Liver (tissue), 9 donors: ENCODE measurements around the gene PHLDB2. TPM values are rescaled to one million over a fixed set of nuclear protein-coding genes. Genes with fewer than 3 reads are reported as not detected.

Source experiments
- DNase-seq: peaks from one replicate; pipeline ENCODE4 v3.0.0-alpha.2; 2017; ENCODE audit warnings: low spot score
- H3K27ac ChIP-seq, 2 donors: one replicate each; pipeline ENCODE4 v1.7.0; 2013; ENCODE audit warnings: inconsistent platforms in 2 of 2, low read length in 2 of 2, control low read depth in 1 of 2, low read depth in 1 of 2, mild to moderate bottlenecking in 1 of 2
- H3K27me3 ChIP-seq, 4 donors: one replicate each; pipeline versions ENCODE4 v1.6.1 to v1.7.0; 2013; ENCODE audit warnings: low read length in 3 of 4, inconsistent platforms in 1 of 4, mild to moderate bottlenecking in 1 of 4, moderate library complexity in 1 of 4; ENCODE audit not compliant: control insufficient read depth in 4 of 4, insufficient read depth in 4 of 4
- H3K36me3 ChIP-seq, 4 donors: one replicate each; pipeline versions ENCODE4 v1.6.1 to v1.7.0; 2013; ENCODE audit warnings: low read length in 3 of 4, mild to moderate bottlenecking in 3 of 4, low read depth in 1 of 4, moderate library complexity in 1 of 4; ENCODE audit not compliant: control insufficient read depth in 4 of 4, insufficient read depth in 3 of 4
- H3K4me1 ChIP-seq, 4 donors: one replicate each; pipeline versions ENCODE4 v1.6.1 to v1.7.0; 2013; ENCODE audit warnings: low read length in 3 of 4, mild to moderate bottlenecking in 3 of 4, moderate library complexity in 1 of 4; ENCODE audit not compliant: control insufficient read depth in 4 of 4, insufficient read depth in 4 of 4
- H3K4me3 ChIP-seq, 3 donors: one replicate each; pipeline versions ENCODE4 v1.6.1 to v1.7.0; 2013; ENCODE audit warnings: low read length in 3 of 3, control low read depth in 1 of 3, low read depth in 1 of 3, mild to moderate bottlenecking in 1 of 3
- H3K9ac ChIP-seq, 2 donors: one replicate each; pipeline ENCODE4 v1.7.0; 2013; ENCODE audit warnings: low read length in 2 of 2, mild to moderate bottlenecking in 2 of 2, moderate library complexity in 2 of 2, control low read depth in 1 of 2, low read depth in 1 of 2
- H3K9me3 ChIP-seq, 4 donors: one replicate each; pipeline versions ENCODE4 v1.6.1 to v1.7.0; 2013; ENCODE audit warnings: low read length in 3 of 4; ENCODE audit not compliant: control insufficient read depth in 4 of 4
- CTCF ChIP-seq: fragments of 150-350 bp; IDR thresholded peaks from 2 replicates; pipeline ENCODE4 v1.5.1; 2017; ENCODE audit warnings: improper control_type of control experiment, low read depth, low read length; ENCODE audit not compliant: missing input control
- EGR1 ChIP-seq, 2 donors: IDR thresholded peaks; 2 replicates each; pipeline ENCODE4 v1.6.1; 2016 to 2018; ENCODE audit warnings: antibody characterized with exemption in 2 of 2, low read depth in 2 of 2
- FOXA1 ChIP-seq: IDR thresholded peaks from 2 replicates; pipeline ENCODE4 v1.6.1; 2016; ENCODE audit warnings: antibody characterized with exemption
- FOXA2 ChIP-seq: IDR thresholded peaks from 2 replicates; pipeline ENCODE4 v1.6.1; 2016; ENCODE audit warnings: antibody characterized with exemption
- GABPA ChIP-seq, 2 donors: IDR thresholded peaks in 1 of 2; conservative IDR thresholded peaks in 1 of 2; 2 replicates each; pipeline ENCODE4 v1.6.1; 2016; ENCODE audit warnings: antibody characterized with exemption in 2 of 2, mild to moderate bottlenecking in 1 of 2, moderate library complexity in 1 of 2
- HNF4A ChIP-seq, 2 donors: conservative IDR thresholded peaks; 2 replicates each; pipeline ENCODE4 v1.6.1; 2016; ENCODE audit warnings: antibody characterized with exemption in 2 of 2, mild to moderate bottlenecking in 2 of 2
- HNF4G ChIP-seq: IDR thresholded peaks from 2 replicates; pipeline ENCODE4 v1.6.1; 2016; ENCODE audit warnings: antibody characterized with exemption
- JUND ChIP-seq, 2 donors: IDR thresholded peaks; 2 replicates each; pipeline ENCODE4 v1.6.1; 2016; ENCODE audit warnings: antibody characterized with exemption in 2 of 2
- NR2F2 ChIP-seq: IDR thresholded peaks from 2 replicates; pipeline ENCODE4 v1.6.1; 2016; ENCODE audit warnings: antibody characterized with exemption
- RAD21 ChIP-seq, 2 donors: IDR thresholded peaks; 2 replicates each; pipeline ENCODE4 v1.6.1; 2016; ENCODE audit warnings: antibody characterized with exemption in 2 of 2, mild to moderate bottlenecking in 2 of 2
- RXRA ChIP-seq, 2 donors: IDR thresholded peaks; 2 replicates each; pipeline ENCODE4 v1.6.1; 2017 to 2018; ENCODE audit warnings: antibody characterized with exemption in 2 of 2, mild to moderate bottlenecking in 1 of 2
- SP1 ChIP-seq: IDR thresholded peaks from 2 replicates; pipeline ENCODE4 v1.6.1; 2018; ENCODE audit warnings: antibody characterized with exemption, mild to moderate bottlenecking
- TAF1 ChIP-seq: conservative IDR thresholded peaks from 2 replicates; pipeline ENCODE4 v1.6.1; 2016; ENCODE audit warnings: antibody characterized with exemption, mild to moderate bottlenecking
- YY1 ChIP-seq: IDR thresholded peaks from 2 replicates; pipeline ENCODE4 v1.6.1; 2016; ENCODE audit warnings: antibody characterized with exemption, mild to moderate bottlenecking
- ZBTB33 ChIP-seq: IDR thresholded peaks from 2 replicates; pipeline ENCODE4 v1.6.1; 2016; ENCODE audit warnings: antibody characterized with exemption
- WGBS: extraction: QIAGEN DNeasy Blood & Tissue Kit; methylation state at CpG from one replicate; pipeline ENCODE4 v1.1.7; 2013; 5-methylcytosine and 5-hydroxymethylcytosine counted together
- polyA plus RNA-seq, 2 donors: library from polyadenylated mRNA; stranded (reverse) in 1 of 2; unstranded in 1 of 2; fragments of 200-250 nt in 1 of 2; fragments of >200 nt in 1 of 2; fragmentation: Nextera tagmentation in 1 of 2; extraction: Ambion mirVana in 1 of 2; gene quantifications; one replicate each; pipeline versions ENCODE4 v1.2.1 to v1.2.3, GENCODE V29; 2013 to 2015
- total RNA-seq, 2 donors: library from RNA; depleted of rRNA; stranded (reverse); fragments of >200 nt; gene quantifications; one replicate each; pipeline ENCODE4 v1.2.3, GENCODE V29; 2014
- TF ChIP-seq, protein P1 (sequence below): IDR thresholded peaks from 2 replicates; pipeline ENCODE4 v1.6.1; 2016; ENCODE audit warnings: antibody characterized with exemption
- TF ChIP-seq, protein P2 (sequence below): IDR thresholded peaks from 2 replicates; pipeline ENCODE4 v1.6.1; 2016; ENCODE audit warnings: antibody characterized with exemption, mild to moderate bottlenecking
- TF ChIP-seq, protein P3 (sequence below): IDR thresholded peaks from 2 replicates; pipeline ENCODE4 v1.6.1; 2016; ENCODE audit warnings: antibody characterized with exemption
- donor health status: healthy.
- donor health status: healthy.
- donor health status: healthy.
- donor health status: healthy.
- donor health status: healthy.

Gene PHLDB2
- total and polyA plus RNA-seq, 4 donors = 9.7 to 42.9 (median 22.2) TPM

GRCh38 chr3:111848283-111848682, 10.8 kb upstream of the PHLDB2 start:
- Histone ChIP-seq H3K27me3 (no peaks in the 10 kb centered on the region), H3K27ac (no peak overlapping the region), H3K9me3 (no peaks in the 10 kb centered on the region), H3K36me3 (peaks cover 0 to 16% (median 4%) of the 10 kb centered on the region in 4 donors), H3K4me1 (no peaks in the 10 kb centered on the region), H3K9ac (no peak overlapping the region), H3K4me3 (no peak overlapping the region)
- TF ChIP-seq HNF4G = no peak
- TF ChIP-seq RAD21 (IDR thresholded peaks at IDR 0.05) = no peak
- TF ChIP-seq ZBTB33 = no peak
- no peak for TF ChIP-seq GABPA (IDR thresholded peaks at IDR 0.05 in 1 of 2, conservative IDR thresholded peaks at IDR 0.05 in 1 of 2)
- no peak for TF ChIP-seq RXRA (IDR thresholded peaks at IDR 0.05)
- TF ChIP-seq, protein P1, sequence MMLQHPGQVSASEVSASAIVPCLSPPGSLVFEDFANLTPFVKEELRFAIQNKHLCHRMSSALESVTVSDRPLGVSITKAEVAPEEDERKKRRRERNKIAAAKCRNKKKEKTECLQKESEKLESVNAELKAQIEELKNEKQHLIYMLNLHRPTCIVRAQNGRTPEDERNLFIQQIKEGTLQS = no peak
- no peak for TF ChIP-seq EGR1 (IDR thresholded peaks at IDR 0.05; ENCODE audit: low read depth in 2 of 2)
- no peak for TF ChIP-seq JUND (IDR thresholded peaks at IDR 0.05)
- TF ChIP-seq NR2F2 = no peak
- no peak for TF ChIP-seq FOXA1
- TF ChIP-seq FOXA2 = no peak
- TF ChIP-seq HNF4A (conservative IDR thresholded peaks at IDR 0.05) = no peak
- TF ChIP-seq TAF1 = no peak
- TF ChIP-seq, protein P2, sequence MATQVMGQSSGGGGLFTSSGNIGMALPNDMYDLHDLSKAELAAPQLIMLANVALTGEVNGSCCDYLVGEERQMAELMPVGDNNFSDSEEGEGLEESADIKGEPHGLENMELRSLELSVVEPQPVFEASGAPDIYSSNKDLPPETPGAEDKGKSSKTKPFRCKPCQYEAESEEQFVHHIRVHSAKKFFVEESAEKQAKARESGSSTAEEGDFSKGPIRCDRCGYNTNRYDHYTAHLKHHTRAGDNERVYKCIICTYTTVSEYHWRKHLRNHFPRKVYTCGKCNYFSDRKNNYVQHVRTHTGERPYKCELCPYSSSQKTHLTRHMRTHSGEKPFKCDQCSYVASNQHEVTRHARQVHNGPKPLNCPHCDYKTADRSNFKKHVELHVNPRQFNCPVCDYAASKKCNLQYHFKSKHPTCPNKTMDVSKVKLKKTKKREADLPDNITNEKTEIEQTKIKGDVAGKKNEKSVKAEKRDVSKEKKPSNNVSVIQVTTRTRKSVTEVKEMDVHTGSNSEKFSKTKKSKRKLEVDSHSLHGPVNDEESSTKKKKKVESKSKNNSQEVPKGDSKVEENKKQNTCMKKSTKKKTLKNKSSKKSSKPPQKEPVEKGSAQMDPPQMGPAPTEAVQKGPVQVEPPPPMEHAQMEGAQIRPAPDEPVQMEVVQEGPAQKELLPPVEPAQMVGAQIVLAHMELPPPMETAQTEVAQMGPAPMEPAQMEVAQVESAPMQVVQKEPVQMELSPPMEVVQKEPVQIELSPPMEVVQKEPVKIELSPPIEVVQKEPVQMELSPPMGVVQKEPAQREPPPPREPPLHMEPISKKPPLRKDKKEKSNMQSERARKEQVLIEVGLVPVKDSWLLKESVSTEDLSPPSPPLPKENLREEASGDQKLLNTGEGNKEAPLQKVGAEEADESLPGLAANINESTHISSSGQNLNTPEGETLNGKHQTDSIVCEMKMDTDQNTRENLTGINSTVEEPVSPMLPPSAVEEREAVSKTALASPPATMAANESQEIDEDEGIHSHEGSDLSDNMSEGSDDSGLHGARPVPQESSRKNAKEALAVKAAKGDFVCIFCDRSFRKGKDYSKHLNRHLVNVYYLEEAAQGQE = no peak
- TF ChIP-seq YY1 = no peak
- TF ChIP-seq, protein P3, sequence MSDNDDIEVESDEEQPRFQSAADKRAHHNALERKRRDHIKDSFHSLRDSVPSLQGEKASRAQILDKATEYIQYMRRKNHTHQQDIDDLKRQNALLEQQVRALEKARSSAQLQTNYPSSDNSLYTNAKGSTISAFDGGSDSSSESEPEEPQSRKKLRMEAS = no peak
- no peak for TF ChIP-seq SP1
- no peak for TF ChIP-seq CTCF
- DNase-seq = no peak
- WGBS = 96% methylated on average over 1 of the region's 1 CpG
